Nucleus accumbens (tissue), 56 donors: Measurements from ENCODE around the gene SPATA12.
"Not testable (repeated sequence)": the region's sequence is repeated elsewhere in the genome, so short reads cannot be mapped to it uniquely, and the experiment has no call there.

Experiments
- DNase-seq, 56 donors: peaks; one replicate each; lab custom pipeline; 2025; lab: John Stamatoyannopoulos, UW

The SPATA12 gene

GRCh38 chr3:57080171-57080570 lies 19.7 kb downstream of the SPATA12 start:
- no peak for DNase-seq

GRCh38 chr3:57081173-57081572 lies 20.7 kb downstream of the SPATA12 start:
- no peak for DNase-seq

- no peak for DNase-seq
Observed at GRCh38 chr3:57082481-57082880, 22.0 kb downstream of the SPATA12 start.

GRCh38 chr3:57083266-57083995 lies 23.0 kb downstream of the SPATA12 start:
- DNase-seq = not testable (repeated sequence)

- no peak for DNase-seq
Observed at GRCh38 chr3:57085211-57085610, 24.7 kb downstream of the SPATA12 start.

GRCh38 chr3:57086201-57086600 lies 25.7 kb downstream of the SPATA12 start:
- peak in 19 of 56 donors; percentile 1 to 41 (median 18) for DNase-seq

GRCh38 chr3:57087361-57088092 lies 27.1 kb downstream of the SPATA12 start:
- no peak for DNase-seq

- DNase-seq = no peak
Observed at GRCh38 chr3:57088503-57088902, 28.0 kb downstream of the SPATA12 start.

- no peak for DNase-seq
Observed at GRCh38 chr3:57089043-57089442, 28.6 kb downstream of the SPATA12 start.

- no peak for DNase-seq
Observed at GRCh38 chr3:57091521-57092273, 31.2 kb downstream of the SPATA12 start.

GRCh38 chr3:57093489-57093888 lies 33.0 kb downstream of the SPATA12 start:
- no peak for DNase-seq

GRCh38 chr3:57093971-57094535 lies 33.6 kb downstream of the SPATA12 start:
- DNase-seq = no peak

- no peak for DNase-seq
Observed at GRCh38 chr3:57094575-57094974, 34.1 kb downstream of the SPATA12 start.

GRCh38 chr3:57095363-57095762 lies 34.9 kb downstream of the SPATA12 start:
- no peak for DNase-seq

GRCh38 chr3:57097536-57097935 lies 37.1 kb downstream of the SPATA12 start:
- DNase-seq = no peak

- no peak for DNase-seq
Observed at GRCh38 chr3:57098418-57099310, 38.2 kb downstream of the SPATA12 start.

GRCh38 chr3:57100046-57100695 lies 39.7 kb downstream of the SPATA12 start:
- DNase-seq = peak in 50 of 56 donors; percentile 7 to 87 (median 42)

- no peak for DNase-seq
Observed at GRCh38 chr3:57105585-57105984, 45.1 kb downstream of the SPATA12 start.

GRCh38 chr3:57108684-57109083 lies 48.2 kb downstream of the SPATA12 start:
- no peak for DNase-seq
